ENCODE measurements around the gene ETFB.

Gene ETFB

DNA sequence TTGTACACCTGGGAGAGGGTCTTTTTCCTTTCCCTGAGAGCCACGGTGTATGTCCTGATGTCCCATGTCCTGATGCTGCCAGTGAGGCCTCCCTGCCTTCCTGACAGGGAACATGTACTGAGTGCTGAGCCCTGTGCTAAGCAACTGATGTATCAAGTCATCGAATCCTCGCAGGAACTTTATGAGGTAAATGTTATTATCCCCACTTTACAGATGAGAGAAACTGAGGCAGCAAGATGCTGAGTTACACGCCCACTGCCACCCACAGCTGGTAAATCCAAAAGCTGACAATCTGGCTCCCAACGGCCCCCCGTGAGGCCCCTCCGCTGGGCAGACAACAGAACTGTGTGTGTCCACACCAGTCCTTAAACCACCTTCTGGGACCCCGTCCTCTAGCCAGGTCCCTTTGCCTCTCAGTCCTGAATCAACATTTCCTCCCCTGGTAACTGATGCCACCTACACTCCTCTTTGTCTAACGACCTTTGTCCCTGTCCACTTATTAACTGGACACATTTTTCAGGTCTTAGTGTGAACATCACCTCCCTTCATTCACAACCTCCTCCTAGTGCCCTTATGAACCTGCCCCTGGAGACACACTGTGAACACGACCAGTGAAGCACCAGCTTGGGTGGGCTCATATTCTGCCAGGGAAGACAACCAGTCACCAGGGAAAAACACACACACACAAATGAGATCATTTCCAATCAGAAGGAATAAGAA, 18.8 kb downstream of the ETFB start:
- no peak for DNase-seq (ENCODE audit: low read depth)
- H3K4me3 ChIP-seq (ENCODE audit: low read length) = no peak overlapping the region
- TF ChIP-seq, protein P1, sequence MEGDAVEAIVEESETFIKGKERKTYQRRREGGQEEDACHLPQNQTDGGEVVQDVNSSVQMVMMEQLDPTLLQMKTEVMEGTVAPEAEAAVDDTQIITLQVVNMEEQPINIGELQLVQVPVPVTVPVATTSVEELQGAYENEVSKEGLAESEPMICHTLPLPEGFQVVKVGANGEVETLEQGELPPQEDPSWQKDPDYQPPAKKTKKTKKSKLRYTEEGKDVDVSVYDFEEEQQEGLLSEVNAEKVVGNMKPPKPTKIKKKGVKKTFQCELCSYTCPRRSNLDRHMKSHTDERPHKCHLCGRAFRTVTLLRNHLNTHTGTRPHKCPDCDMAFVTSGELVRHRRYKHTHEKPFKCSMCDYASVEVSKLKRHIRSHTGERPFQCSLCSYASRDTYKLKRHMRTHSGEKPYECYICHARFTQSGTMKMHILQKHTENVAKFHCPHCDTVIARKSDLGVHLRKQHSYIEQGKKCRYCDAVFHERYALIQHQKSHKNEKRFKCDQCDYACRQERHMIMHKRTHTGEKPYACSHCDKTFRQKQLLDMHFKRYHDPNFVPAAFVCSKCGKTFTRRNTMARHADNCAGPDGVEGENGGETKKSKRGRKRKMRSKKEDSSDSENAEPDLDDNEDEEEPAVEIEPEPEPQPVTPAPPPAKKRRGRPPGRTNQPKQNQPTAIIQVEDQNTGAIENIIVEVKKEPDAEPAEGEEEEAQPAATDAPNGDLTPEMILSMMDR (conservative IDR thresholded peaks at IDR 0.05; ENCODE audit: low read length) = no peak

DNA sequence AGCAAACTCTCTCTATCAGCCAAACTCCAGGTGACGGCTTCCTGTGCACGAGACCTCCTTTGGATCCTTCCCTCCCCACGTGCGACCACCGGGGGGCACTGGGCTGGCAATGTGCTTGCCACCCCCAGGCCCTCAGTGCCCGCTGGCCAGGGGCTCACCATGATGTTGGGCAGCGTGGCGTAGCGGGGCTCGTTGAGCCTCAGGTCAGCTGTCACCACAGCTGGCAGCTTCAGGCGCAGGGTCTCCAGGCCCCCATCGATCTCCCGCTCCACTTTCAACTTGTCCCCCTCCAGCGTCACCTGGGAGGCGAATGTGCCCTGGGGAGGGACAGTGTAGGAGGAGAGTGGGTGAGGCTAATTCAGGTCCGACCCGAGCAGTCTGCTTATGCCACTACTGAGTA, 19.4 kb downstream of the ETFB start:
- H3K4me3 ChIP-seq (ENCODE audit: low read length) = no peak overlapping the region
- no peak for DNase-seq (ENCODE audit: low read depth)
- TF ChIP-seq, protein P1 (conservative IDR thresholded peaks at IDR 0.05; ENCODE audit: low read length) = no peak

DNA sequence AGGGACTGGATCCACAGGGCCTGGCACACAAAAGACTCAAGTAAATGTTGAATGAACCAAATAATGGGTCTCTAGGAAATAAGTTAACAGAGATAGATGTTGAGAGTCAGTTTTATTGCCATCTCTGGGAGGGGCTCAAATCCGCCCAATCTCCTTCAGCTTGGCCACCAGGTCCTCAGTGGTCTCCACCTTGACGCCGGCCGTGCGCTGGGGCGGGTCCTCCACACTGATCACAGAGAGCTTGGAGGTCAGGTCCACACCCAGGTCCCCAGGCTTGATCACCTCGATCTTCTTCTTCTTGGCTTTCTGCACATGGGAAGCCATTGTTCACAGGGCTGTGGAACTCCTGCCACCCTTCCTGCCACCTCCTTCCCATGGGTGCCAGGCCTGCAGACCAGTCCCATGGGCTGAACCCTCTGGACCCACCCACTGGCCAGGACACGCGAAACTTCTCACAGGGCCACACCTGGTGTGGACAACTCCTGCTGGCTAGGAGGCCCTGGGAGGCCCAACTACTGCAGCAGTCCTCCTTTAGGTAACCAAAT, 21.0 kb downstream of the ETFB start:
- no peak for DNase-seq (ENCODE audit: low read depth)
- H3K4me3 ChIP-seq (ENCODE audit: low read length) = no peak overlapping the region
- TF ChIP-seq, protein P1 (conservative IDR thresholded peaks at IDR 0.05; ENCODE audit: low read length) = no peak

DNA sequence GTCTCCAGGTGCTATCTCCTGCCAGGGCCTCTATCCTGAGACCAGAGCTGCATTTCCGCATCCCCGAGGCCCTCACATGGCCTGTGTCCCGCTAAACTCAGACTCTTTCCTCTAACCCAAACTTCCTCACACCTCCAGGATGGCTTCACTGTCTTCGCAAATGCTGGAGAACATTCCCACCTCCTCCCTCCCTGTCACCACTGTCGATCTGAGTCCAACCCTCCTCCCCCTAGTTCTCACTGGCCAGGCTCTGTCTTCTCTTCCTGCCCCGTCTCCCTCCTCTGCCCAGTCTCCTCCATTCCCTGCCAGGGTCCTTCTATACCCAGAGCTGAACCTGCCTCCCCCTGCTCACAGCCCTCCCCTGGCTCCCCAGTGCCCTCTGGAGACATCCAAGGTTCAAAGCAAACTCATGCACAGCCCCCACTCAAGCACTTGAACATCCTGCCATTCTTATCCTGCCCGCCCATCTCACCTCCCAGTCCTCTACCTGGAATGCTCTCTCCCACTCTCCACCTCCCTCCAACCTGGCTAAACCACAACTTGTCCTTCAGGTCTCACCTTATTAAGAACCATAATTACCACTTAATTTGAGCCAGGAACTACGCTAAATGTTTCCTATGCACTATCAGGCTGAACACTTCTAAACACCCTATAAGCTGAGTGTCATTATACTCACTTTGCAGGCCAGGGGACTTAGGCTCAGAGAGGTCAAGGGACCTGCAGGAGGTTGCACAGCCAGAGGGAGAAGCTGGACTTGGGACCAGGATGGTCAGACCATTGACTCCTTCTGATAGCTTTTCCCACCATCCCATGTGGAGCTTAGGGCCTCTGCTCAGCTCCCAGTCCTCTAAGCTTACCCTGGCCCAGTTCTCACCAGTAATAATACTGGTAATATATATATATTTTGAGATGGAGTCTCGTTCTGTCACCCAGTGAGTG, 23.3 kb downstream of the ETFB start:
- TF ChIP-seq, protein P1 (conservative IDR thresholded peaks at IDR 0.05; ENCODE audit: low read length) = no peak
- DNase-seq (ENCODE audit: low read depth) = no peak
- H3K4me3 ChIP-seq (ENCODE audit: low read length) = no peak overlapping the region

DNA sequence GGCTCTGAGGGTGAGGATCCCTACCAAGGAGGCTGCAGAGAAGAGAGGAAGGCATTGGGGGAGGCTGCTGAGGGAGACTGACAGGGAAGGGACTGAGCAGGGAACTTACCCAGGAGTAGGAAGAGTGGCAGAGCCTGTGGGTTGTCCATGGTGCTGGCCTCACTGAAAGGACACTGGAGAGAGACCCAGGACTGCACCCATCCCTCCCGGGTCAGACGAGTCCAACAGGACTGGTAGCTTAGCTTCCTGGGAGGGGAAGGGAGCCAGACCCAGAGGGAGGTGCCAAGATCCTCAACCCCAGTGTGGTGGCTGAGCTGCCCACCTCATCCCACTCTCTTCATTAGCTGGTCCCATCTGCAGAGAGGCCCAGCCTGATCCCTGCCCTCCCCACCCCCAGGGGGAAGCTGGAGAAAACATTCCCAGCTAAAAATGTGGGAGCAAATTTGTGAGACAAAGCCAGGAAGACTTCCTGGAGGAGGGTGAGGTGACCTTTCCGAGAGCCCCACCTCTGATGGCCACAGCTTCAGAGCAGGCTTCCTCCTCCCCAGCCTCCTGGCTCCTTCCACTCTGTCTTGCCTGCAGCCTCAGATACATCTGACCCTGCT, 24.1 kb downstream of the ETFB start, which contains the start of gene VSIG10L:
VSIG10L (minus strand) TSS at position 164 of the 605 bp plus-strand sequence; CDS start at position 149, 15 bp downstream.
- TF ChIP-seq, protein P1 (conservative IDR thresholded peaks at IDR 0.05; ENCODE audit: low read length) = no peak
- no peak for DNase-seq (ENCODE audit: low read depth)
- H3K4me3 ChIP-seq (ENCODE audit: low read length) = no peak within 1 kb of the TSS

DNA sequence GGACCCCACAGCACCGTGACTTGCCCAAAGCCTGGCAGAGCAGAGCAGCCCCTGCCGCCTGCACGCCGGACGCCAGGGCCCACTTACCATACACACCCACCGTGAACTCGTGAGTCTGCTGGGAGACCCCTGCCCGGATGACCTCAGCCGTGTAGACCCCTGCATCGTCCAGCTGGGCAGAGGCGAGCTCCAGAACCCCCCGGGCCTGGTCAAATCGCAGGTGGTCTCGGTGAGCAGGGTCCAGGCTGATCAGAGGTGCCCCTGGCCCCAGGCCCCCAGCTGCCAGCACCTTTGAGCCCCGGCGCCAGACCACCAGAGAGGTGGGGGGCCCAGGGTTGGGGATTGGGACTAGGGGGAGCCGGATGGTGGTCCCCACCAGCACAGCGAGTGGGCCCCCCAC, 25.1 kb downstream of the ETFB start:
- TF ChIP-seq, protein P1 (conservative IDR thresholded peaks at IDR 0.05; ENCODE audit: low read length) = no peak
- no peak for DNase-seq (ENCODE audit: low read depth)
- no peak overlapping the region for H3K4me3 ChIP-seq (ENCODE audit: low read length)

Measured in AG10803 (cell line).